Activated CD8-positive, alpha-beta memory T cell treated with anti-CD3 and anti-CD28 coated beads for 1 hour (primary cell): Measurements from ENCODE around the gene MC1R.
"Not testable (repeated sequence)": the region's sequence is repeated elsewhere in the genome, so short reads cannot be mapped to it uniquely, and the experiment has no call there.

Experiments
- DNase-seq, 2 donors: peaks; one replicate each; pipeline ENCODE4 v3.0.0-alpha.2; 2020; ENCODE audit warnings: low read depth in 1 of 2; ENCODE audit errors: extremely low read depth in 1 of 2

MC1R gene

GRCh38 chr16:89934019-89934418 is 15.4 kb downstream of the MC1R start:
- not testable (repeated sequence) for DNase-seq

GRCh38 chr16:89934611-89935553 is 16.2 kb downstream of the MC1R start:
- DNase-seq = no peak

- DNase-seq = not testable (repeated sequence)
Measured at GRCh38 chr16:89935620-89936019, 17.0 kb downstream of the MC1R start.

GRCh38 chr16:89936034-89936433 is 17.4 kb downstream of the MC1R start:
- no peak for DNase-seq

GRCh38 chr16:89936508-89936907 is 17.8 kb downstream of the MC1R start:
- no peak for DNase-seq

GRCh38 chr16:89936981-89937380 is 18.3 kb downstream of the MC1R start:
- DNase-seq = no peak

- no peak for DNase-seq
Measured at GRCh38 chr16:89938175-89938885, 19.7 kb downstream of the MC1R start.

- DNase-seq = no peak
Measured at GRCh38 chr16:89944773-89945172, 26.1 kb downstream of the MC1R start.

- DNase-seq = no peak
Measured at GRCh38 chr16:89945654-89946053, 27.0 kb downstream of the MC1R start.

- no peak for DNase-seq
Measured at GRCh38 chr16:89946515-89946914, 27.9 kb downstream of the MC1R start.

- DNase-seq = no peak
Measured at GRCh38 chr16:89949121-89949742, 30.6 kb downstream of the MC1R start.

- DNase-seq = no peak
Measured at GRCh38 chr16:89949756-89950155, 31.1 kb downstream of the MC1R start.

- no peak for DNase-seq
Measured at GRCh38 chr16:89951509-89951908, 32.8 kb downstream of the MC1R start.

GRCh38 chr16:89952049-89952448 is 33.4 kb downstream of the MC1R start:
- DNase-seq = no peak

GRCh38 chr16:89952551-89952950 is 33.9 kb downstream of the MC1R start:
- no peak for DNase-seq

GRCh38 chr16:89953671-89954406 is 35.2 kb downstream of the MC1R start:
- DNase-seq = no peak

- no peak for DNase-seq
Measured at GRCh38 chr16:89954462-89954861, 35.8 kb downstream of the MC1R start.

- DNase-seq = no peak
Measured at GRCh38 chr16:89955001-89955685, 36.5 kb downstream of the MC1R start.

GRCh38 chr16:89956505-89957215 is 38.0 kb downstream of the MC1R start:
- DNase-seq = no peak
